ENCODE measurements around the gene LEAP2. TPM values are rescaled to one million over a fixed set of nuclear protein-coding genes. Genes with fewer than 3 reads are reported as not detected.

The LEAP2 gene
- total and polyA plus RNA-seq, 2 of the 8 experiments (the other 6 are each of a cell fraction or from before 2014, with no cell fraction given), result 1.8 to 2.9 TPM

- TF ChIP-seq CTCF (IDR thresholded peaks at IDR 0.05; ENCODE audit: control extremely low read depth in 1 of 3, insufficient read depth in 1 of 3, low read depth in 1 of 3, low read length in 3 of 3), result no peak
These were observed 39.4 kb upstream of the LEAP2 start (continued) for GRCh38 chr5:132834057-132834456.

Measured in H1 (cell line).